Activated T-helper 1 cell treated with Interleukin-2 at 50 U/mL for 16 hours (primary cell): ENCODE data around the gene KLHL3.

Experiments used
- DNase-seq: peaks from one replicate; pipeline ENCODE4 v3.0.0-alpha.2; 2020; ENCODE audit warnings: low read depth

KLHL3 gene

GRCh38 chr5:137708796-137709559, 26.9 kb downstream of the KLHL3 start:
- no peak for DNase-seq

- no peak for DNase-seq
Measured at GRCh38 chr5:137708062-137708461, 27.8 kb downstream of the KLHL3 start.

- no peak for DNase-seq
Measured at GRCh38 chr5:137706841-137707240, 29.0 kb downstream of the KLHL3 start.

GRCh38 chr5:137705106-137705505, 30.8 kb downstream of the KLHL3 start:
- DNase-seq, result no peak

- no peak for DNase-seq
Measured at GRCh38 chr5:137703565-137703964, 32.3 kb downstream of the KLHL3 start.

GRCh38 chr5:137700282-137700680, 35.6 kb downstream of the KLHL3 start:
- DNase-seq, result no peak

- DNase-seq, result no peak
Measured at GRCh38 chr5:137699336-137700281, 36.3 kb downstream of the KLHL3 start.

- peak; percentile 4 for DNase-seq
Measured at GRCh38 chr5:137696481-137696880, 39.4 kb downstream of the KLHL3 start.

- DNase-seq, result peak; percentile 16
Measured at GRCh38 chr5:137695651-137696428, 40.0 kb downstream of the KLHL3 start.

- DNase-seq, result no peak
Measured at GRCh38 chr5:137693951-137694721, 41.8 kb downstream of the KLHL3 start.

- DNase-seq, result no peak
Measured at GRCh38 chr5:137693307-137693950, 42.5 kb downstream of the KLHL3 start.

- DNase-seq, result no peak
Measured at GRCh38 chr5:137689306-137689705, 46.6 kb downstream of the KLHL3 start.

GRCh38 chr5:137688210-137688840, 47.6 kb downstream of the KLHL3 start:
- no peak for DNase-seq

- no peak for DNase-seq
Measured at GRCh38 chr5:137684761-137685160, 51.1 kb downstream of the KLHL3 start.

- no peak for DNase-seq
Measured at GRCh38 chr5:137681191-137681590, 54.7 kb downstream of the KLHL3 start.

- DNase-seq, result no peak
Measured at GRCh38 chr5:137679910-137680309, 56.0 kb downstream of the KLHL3 start.

- no peak for DNase-seq
Measured at GRCh38 chr5:137679195-137679594, 56.7 kb downstream of the KLHL3 start.

- DNase-seq, result no peak
Measured at GRCh38 chr5:137672881-137673280, 63.0 kb downstream of the KLHL3 start.

GRCh38 chr5:137672001-137672400, 63.9 kb downstream of the KLHL3 start:
- no peak for DNase-seq

- no peak for DNase-seq
Measured at GRCh38 chr5:137669811-137670210, 66.1 kb downstream of the KLHL3 start.

GRCh38 chr5:137668637-137669036, 67.3 kb downstream of the KLHL3 start:
- no peak for DNase-seq
